ENCODE results near the gene KRTAP4-2.
"Not testable (repeated sequence)": the region's sequence is repeated elsewhere in the genome, so short reads cannot be mapped to it uniquely, and the experiment has no call there.

The KRTAP4-2 gene

DNA sequence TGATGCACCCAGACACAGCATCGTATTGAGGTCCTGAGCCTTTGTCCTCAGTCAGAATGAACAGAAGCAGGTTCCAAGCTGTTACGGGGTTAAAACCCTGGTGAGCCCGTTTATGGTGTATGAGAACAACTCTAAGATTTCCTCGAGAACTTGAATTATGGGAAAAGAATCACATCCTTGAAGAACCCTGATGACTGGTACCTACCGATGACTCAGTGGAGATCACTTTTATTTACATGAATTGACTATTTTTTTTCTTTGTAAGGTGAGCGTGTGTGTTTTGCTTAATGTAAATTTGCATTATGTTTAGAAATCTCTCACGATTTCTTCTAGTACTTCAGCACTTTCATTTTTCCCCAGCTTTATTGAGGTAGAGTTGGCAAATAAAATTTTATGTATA lies 14.2 kb downstream of the KRTAP4-2 start:
- DNase-seq (ENCODE audit: low read depth): no peak

- no peak for DNase-seq (ENCODE audit: low read depth)
Measured at GRCh38 chr17:41160648-41161047, 17.4 kb downstream of the KRTAP4-2 start, which contains the start of gene KRTAP4-4. Gene KRTAP4-4, minus strand, starts transcription at chr17:41160748. Its CDS starts 57 bp downstream, at chr17:41160691.

GRCh38 chr17:41160190-41160589 lies 17.8 kb downstream of the KRTAP4-2 start:
- DNase-seq (ENCODE audit: low read depth): not testable (repeated sequence)

DNA sequence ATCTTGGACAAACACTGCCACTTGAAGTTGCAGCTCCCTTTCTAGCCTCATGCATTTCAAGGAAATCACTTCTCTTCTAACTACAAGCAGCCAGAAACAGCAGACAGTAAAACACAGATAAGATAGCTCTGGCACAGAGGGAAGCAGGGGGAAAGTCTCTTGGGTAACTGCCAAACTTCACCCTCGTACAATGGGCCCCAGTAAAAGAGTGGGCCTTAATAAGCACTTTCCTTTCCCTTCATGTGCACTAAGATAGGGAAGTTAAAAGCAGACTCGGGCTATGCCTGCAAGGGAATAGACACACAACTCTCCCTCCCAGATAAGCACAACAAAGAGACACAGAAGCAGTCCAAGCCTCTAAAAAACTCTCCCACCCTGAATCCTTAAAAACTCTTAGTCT lies 24.2 kb downstream of the KRTAP4-2 start:
- no peak for DNase-seq (ENCODE audit: low read depth)

DNA sequence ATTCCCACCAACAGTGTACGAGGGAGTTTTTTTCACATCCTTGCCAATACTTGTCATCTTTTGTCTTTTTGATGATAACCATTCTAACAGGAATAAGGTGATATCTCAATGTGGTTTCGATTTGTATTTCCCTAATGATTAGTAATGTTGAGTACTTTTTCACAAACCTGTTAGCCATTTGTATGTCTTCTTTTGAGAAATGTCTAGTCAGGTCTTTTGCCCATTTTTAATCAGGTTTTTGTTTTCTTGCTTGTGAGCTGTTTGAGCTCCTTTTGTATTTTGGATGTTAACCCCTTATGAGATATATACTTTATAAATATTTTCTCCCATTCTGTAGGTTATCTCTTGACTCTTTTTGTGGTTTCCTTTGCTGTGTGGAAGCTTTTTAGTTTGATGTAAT lies 26.5 kb downstream of the KRTAP4-2 start:
- DNase-seq (ENCODE audit: low read depth): no peak

DNA sequence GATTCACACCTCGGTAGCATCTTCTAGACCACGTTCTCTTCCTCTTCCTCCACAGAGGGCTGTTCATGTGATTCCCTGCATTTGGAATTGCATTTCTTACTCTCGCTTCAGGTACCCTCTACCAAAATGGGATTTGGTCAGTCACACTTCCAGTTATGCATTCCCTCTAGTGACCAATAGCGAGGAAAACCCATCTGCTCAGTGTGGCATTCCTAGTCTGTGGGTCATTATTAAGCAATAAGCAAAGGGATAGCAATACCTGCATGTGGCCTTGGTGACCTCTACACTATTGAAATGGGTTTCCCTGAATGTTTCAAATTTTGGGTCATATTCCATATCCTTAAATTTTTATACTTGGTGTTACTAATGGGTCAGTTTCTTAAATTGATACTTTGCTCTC lies 28.0 kb downstream of the KRTAP4-2 start:
- no peak for DNase-seq (ENCODE audit: low read depth)

DNA sequence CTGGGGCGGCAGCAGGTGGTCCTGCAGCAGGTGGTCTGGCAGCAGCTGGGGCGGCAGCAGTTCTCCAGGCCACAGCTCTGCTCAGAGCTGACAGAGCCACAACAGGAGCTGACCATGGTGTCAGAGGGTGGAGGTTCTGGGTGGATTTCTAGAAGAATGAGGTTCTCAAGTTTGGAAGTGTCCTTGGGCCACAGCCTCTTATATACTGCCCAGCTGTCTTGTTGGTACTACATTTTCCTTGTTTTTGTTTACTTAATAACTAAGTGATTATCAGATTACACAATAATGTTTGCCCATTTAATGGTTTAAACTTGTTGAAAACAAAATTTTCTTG lies 28.4 kb downstream of the KRTAP4-2 start, which contains the start of gene KRTAP4-5:
TSS of gene KRTAP4-5 (minus strand) at position 174 of the 334 bp plus-strand sequence. CDS start at position 116, 58 bp downstream.
- no peak for DNase-seq (ENCODE audit: low read depth)

GRCh38 chr17:41148971-41149651 lies 28.9 kb downstream of the KRTAP4-2 start:
- DNase-seq (ENCODE audit: low read depth): not testable (repeated sequence)

GRCh38 chr17:41147531-41148204 lies 30.4 kb downstream of the KRTAP4-2 start:
- DNase-seq (ENCODE audit: low read depth): no peak

DNA sequence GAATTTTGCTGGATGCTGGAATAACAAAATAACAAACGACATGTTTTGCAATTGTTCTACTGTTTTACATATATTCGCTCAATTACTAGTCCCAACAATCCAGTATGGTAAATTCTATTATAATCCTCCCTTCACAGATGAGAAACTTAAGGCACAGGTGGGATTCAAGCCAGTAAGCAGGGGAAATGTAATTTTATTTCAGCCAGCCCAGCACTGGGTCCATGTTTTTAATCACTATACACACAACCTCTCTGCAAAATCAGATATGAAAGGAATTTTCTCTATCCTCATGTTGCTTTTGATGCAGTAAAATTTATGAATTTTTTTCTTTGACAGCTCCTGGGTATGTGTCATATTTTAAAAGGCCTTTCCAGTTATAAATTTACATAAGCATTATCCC lies 32.8 kb downstream of the KRTAP4-2 start:
- DNase-seq (ENCODE audit: low read depth): no peak

DNA sequence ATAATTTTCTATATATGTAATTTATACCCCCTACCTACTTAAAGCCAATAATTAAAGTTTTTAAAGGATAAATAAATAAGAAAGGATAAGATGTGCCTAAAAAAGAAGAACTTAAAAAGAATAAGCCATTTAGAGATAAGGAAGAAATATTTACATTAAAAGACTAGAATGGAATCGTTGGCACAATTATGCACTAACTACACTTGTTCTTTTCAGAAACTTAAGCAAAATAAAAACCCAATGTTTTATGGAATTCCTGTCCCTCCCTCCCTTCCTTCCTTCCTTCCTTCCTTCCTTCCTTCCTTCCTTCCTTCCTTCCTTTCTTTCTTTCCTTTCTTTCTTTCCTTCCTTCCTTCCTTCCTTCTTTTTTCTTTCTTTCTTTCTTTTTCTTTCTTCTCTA lies 33.2 kb downstream of the KRTAP4-2 start:
- DNase-seq (ENCODE audit: low read depth): no peak

- DNase-seq (ENCODE audit: low read depth): no peak
Measured at GRCh38 chr17:41141361-41141760, 36.7 kb downstream of the KRTAP4-2 start.

- no peak for DNase-seq (ENCODE audit: low read depth)
Measured at GRCh38 chr17:41140360-41141131, 37.5 kb downstream of the KRTAP4-2 start, which contains the start of gene KRTAP4-6. Gene KRTAP4-6, minus strand, starts transcription at chr17:41140544. Its CDS starts 57 bp downstream, at chr17:41140487.

DNA sequence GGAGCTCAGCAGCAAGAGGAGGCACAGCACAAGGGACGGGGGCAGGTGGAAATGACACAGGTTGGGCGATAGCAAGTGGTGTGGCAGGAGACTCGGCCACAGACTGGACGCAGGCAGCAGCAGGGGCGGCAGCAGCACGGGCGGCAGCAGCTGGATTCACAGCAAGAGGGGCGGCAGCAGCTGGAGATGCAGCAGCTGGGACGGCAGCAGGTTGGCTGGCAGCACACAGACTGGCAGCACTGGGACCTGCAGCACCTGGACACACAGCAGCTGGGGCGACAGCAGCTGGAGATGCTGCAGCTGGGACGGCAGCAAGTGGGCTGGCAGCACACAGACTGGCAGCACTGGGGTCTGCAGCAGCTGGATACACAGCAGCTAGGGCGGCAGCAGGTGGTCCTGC lies 38.2 kb downstream of the KRTAP4-2 start:
- DNase-seq (ENCODE audit: low read depth): not testable (repeated sequence)

GRCh38 chr17:41133880-41134735 lies 43.9 kb downstream of the KRTAP4-2 start:
- no peak for DNase-seq (ENCODE audit: low read depth)

DNA sequence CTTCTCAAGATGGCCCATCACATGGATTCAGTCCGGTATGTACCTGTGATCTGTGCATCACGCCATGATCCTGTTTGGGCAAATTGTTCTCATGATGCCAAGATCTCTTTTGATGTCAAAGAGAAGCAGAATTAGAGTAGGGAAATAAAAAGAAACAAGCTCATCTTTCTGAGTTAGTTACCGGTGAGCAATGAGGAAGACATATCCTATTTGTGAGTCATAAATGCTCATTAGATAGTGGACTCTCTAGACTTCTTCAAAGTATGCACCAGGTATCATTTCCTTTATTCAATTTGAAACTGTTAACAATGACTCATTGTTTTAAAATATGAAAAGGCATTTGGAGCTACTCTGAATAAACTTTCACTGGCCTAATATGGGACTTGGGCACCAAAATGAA lies 46.0 kb downstream of the KRTAP4-2 start:
- no peak for DNase-seq (ENCODE audit: low read depth)
